NAMALWA (cell line): Measurements from ENCODE around the gene GTF3C2.

ENCODE experiments used
- DNase-seq: peaks from one replicate; pipeline ENCODE4 v3.0.0-alpha.2; 2015; ENCODE audit warnings: low spot score

GTF3C2 gene

GRCh38 chr2:27356382-27357181 is at the start of gene GTF3C2:
Gene GTF3C2 (minus strand): TSS chr2:27356764. CDS start chr2:27343554, 13,210 bp downstream.
- DNase-seq, result peak; percentile 98

GRCh38 chr2:27400348-27401135 is 44.0 kb upstream of the GTF3C2 start:
- DNase-seq, result no peak

GRCh38 chr2:27398962-27399361 is 42.4 kb upstream of the GTF3C2 start:
- no peak for DNase-seq

GRCh38 chr2:27393225-27393624 is 36.7 kb upstream of the GTF3C2 start:
- DNase-seq, result no peak

GRCh38 chr2:27390822-27391679 is 34.5 kb upstream of the GTF3C2 start:
- DNase-seq, result no peak

GRCh38 chr2:27381577-27382181 is 25.1 kb upstream of the GTF3C2 start:
- no peak for DNase-seq

GRCh38 chr2:27380626-27381545 is 24.3 kb upstream of the GTF3C2 start, which contains the start of gene ZNF513:
Gene ZNF513 (minus strand): TSS chr2:27380734. CDS start chr2:27380526, 208 bp downstream.
- peak; percentile 76 for DNase-seq

GRCh38 chr2:27379836-27380625 is 23.5 kb upstream of the GTF3C2 start:
- peak; percentile 44 for DNase-seq

GRCh38 chr2:27379383-27379835 is 22.8 kb upstream of the GTF3C2 start:
- DNase-seq, result peak; percentile 28

GRCh38 chr2:27378809-27379290 is 22.3 kb upstream of the GTF3C2 start:
- DNase-seq, result no peak

GRCh38 chr2:27378096-27378808 is 21.7 kb upstream of the GTF3C2 start:
- DNase-seq, result no peak

- DNase-seq, result no peak
These were observed 21.1 kb upstream of the GTF3C2 start for GRCh38 chr2:27377618-27378095.

- DNase-seq, result no peak
These were observed 20.5 kb upstream of the GTF3C2 start for GRCh38 chr2:27376866-27377617.

GRCh38 chr2:27376151-27376865 is 19.7 kb upstream of the GTF3C2 start:
- no peak for DNase-seq

- DNase-seq, result no peak
These were observed 19.0 kb upstream of the GTF3C2 start for GRCh38 chr2:27375513-27376099.

GRCh38 chr2:27373567-27373966 is 17.0 kb upstream of the GTF3C2 start:
- no peak for DNase-seq

- no peak for DNase-seq
These were observed 16.4 kb upstream of the GTF3C2 start for GRCh38 chr2:27372937-27373336.
